Calu3 (cell line): ENCODE measurements around the gene RBM33. TPM values are rescaled to one million over a fixed set of nuclear protein-coding genes. Genes with fewer than 3 reads are reported as not detected.

Source experiments
- BruUV-seq: library from RNA; stranded (reverse); fragments of 400-500 nt; replicated peaks from 2 replicates; lab custom pipeline; 2021; lab: Mats Ljungman, UMichigan
- CTCF ChIA-PET: fragments of 300-600 bp; sonication (Branson Sonifier 250); formaldehyde crosslinking; loops from one replicate; lab custom pipeline; 2022; ENCODE audit warnings: antibody characterized with exemption; lab: Charles Lee
- DNase-seq: peaks from one replicate; pipeline ENCODE4 v3.0.0; 2022
- H3K27ac Mint-ChIP-seq: one replicate; pipeline ENCODE4 v1.8.0; 2022; ENCODE audit warnings: mixed read lengths; ENCODE audit not compliant: unreplicated experiment
- H3K27me3 Mint-ChIP-seq: one replicate; pipeline ENCODE4 v1.8.0; 2022; ENCODE audit warnings: mixed read lengths; ENCODE audit not compliant: unreplicated experiment
- H3K36me3 Mint-ChIP-seq: one replicate; pipeline ENCODE4 v1.8.0; 2022; ENCODE audit warnings: mild to moderate bottlenecking, moderate library complexity, mixed read lengths; ENCODE audit not compliant: insufficient read depth, unreplicated experiment
- H3K4me1 Mint-ChIP-seq: one replicate; pipeline ENCODE4 v1.8.0; 2022; ENCODE audit warnings: mild to moderate bottlenecking, low read depth, mixed read lengths; ENCODE audit not compliant: unreplicated experiment
- H3K4me3 Mint-ChIP-seq: one replicate; pipeline ENCODE4 v1.8.0; 2022; ENCODE audit warnings: mild to moderate bottlenecking, low read depth, moderate library complexity, mixed read lengths; ENCODE audit not compliant: unreplicated experiment
- H3K9me3 Mint-ChIP-seq: one replicate; pipeline ENCODE4 v1.8.0; 2022; ENCODE audit warnings: low read depth, mixed read lengths; ENCODE audit not compliant: unreplicated experiment
- intact Hi-C: fragments of 100-400 bp; cut with micrococcal nuclease; formaldehyde crosslinking; loops from one replicate; pipeline ENCODE4 v1.10.0; 2022; ENCODE audit not compliant: unreplicated experiment
- total RNA-seq: library from RNA; stranded (reverse); gene quantifications from 2 replicates; pipeline ENCODE4 v1.2.3, GENCODE V29; 2022
- TF ChIP-seq, protein P1 (sequence below): fragments of 200-600 bp; IDR thresholded peaks from one replicate; pipeline ENCODE4 v1.8.0; 2022; ENCODE audit warnings: antibody characterized with exemption; ENCODE audit not compliant: unreplicated experiment

The RBM33 gene
- total RNA-seq, 1 experiment from 2014 or later, result 82.9 TPM

DNA sequence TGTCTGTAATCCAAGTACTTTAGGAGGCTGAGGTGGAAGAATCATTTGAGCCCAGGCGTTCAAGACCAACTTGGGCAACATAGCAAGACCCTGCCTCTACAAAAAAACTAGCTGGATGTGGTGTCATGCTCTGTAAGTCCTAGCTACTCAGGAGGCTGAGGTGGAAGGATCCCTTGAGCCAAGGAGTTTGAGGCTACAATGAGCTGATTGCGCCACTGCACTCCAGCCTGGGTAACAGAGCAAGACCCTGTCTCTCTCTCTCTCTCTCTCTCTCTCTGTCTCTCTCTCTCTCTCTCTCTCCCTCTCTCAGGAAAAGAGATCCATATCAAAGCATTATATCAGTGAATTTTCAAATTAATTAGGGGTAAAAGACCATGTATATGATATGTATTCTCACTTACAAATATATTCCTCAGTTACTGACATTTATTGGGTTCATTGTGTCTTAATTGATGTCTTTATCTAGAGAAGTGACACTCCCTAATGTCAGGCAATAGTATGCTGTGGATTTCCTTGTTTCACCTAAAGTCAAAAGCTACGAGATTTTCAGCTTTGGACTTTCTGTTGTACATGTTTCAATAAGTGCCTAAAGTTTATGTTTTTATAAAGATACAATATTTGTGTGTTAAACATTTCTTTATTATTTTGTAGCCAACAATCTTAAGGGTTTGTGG lies 91.1 kb downstream of the RBM33 start:
- CTCF ChIA-PET, result interaction anchor here (0.7 kb wide), 1 partner anchor 1651 kb away, joined by 4 read pairs; no protein-coding TSS in a partner anchor
- TF ChIP-seq, protein P1, sequence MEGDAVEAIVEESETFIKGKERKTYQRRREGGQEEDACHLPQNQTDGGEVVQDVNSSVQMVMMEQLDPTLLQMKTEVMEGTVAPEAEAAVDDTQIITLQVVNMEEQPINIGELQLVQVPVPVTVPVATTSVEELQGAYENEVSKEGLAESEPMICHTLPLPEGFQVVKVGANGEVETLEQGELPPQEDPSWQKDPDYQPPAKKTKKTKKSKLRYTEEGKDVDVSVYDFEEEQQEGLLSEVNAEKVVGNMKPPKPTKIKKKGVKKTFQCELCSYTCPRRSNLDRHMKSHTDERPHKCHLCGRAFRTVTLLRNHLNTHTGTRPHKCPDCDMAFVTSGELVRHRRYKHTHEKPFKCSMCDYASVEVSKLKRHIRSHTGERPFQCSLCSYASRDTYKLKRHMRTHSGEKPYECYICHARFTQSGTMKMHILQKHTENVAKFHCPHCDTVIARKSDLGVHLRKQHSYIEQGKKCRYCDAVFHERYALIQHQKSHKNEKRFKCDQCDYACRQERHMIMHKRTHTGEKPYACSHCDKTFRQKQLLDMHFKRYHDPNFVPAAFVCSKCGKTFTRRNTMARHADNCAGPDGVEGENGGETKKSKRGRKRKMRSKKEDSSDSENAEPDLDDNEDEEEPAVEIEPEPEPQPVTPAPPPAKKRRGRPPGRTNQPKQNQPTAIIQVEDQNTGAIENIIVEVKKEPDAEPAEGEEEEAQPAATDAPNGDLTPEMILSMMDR, result no peak
- Mint-ChIP-seq H3K4me3 (no peak overlapping the region), H3K27me3 (no peaks in the 10 kb centered on the region), H3K4me1 (peaks cover 25% of the 10 kb centered on the region), H3K9me3 (no peaks in the 10 kb centered on the region), H3K27ac (no peak overlapping the region), H3K36me3 (peaks cover 35% of the 10 kb centered on the region)
- DNase-seq, result no peak
- intact Hi-C loops, result no loop called here
- BruUV-seq, result no TSS peak

DNA sequence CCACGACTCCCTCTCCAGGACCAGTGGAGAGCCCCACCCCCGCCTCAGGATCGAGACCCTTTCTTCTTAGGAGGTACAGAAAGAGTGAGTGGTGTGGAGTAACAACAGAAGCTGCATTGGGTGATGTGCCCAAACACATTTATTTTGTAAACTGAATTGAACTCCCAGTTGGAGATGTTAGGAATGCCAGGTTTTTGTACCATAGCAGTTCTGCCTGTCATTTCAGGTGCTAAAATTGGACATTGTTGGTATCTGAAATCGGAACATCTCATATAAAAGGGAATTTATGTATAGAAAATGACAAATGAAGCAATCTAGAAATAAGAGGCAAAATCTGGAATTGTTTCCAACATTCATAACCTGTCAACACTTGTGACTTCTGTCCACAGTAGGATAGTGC lies 93.1 kb downstream of the RBM33 start:
- H3K9me3 Mint-ChIP-seq, result no peaks in the 10 kb centered on the region
- no peaks in the 10 kb centered on the region for H3K27me3 Mint-ChIP-seq
- TF ChIP-seq, protein P1, result no peak
- intact Hi-C loops, result no loop called here
- H3K36me3 Mint-ChIP-seq, result peaks cover 37% of the 10 kb centered on the region
- CTCF ChIA-PET, result no interaction called here
- no TSS peak for BruUV-seq
- H3K4me3 Mint-ChIP-seq, result no peak overlapping the region
- peaks cover 12% of the 10 kb centered on the region for H3K4me1 Mint-ChIP-seq
- DNase-seq, result no peak
- no peak overlapping the region for H3K27ac Mint-ChIP-seq

GRCh38 chr7:155738104-155738503 lies 93.6 kb downstream of the RBM33 start:
- intact Hi-C loops, result loop anchor here (1.0 to 2.0 kb wide), 2 partner anchors 140 to 357 kb away; no protein-coding TSS in a partner anchor
- Mint-ChIP-seq H3K4me1 (peaks cover 12% of the 10 kb centered on the region), H3K4me3 (no peak overlapping the region), H3K9me3 (no peaks in the 10 kb centered on the region), H3K27ac (no peak overlapping the region), H3K27me3 (no peaks in the 10 kb centered on the region), H3K36me3 (peaks cover 42% of the 10 kb centered on the region)
- TF ChIP-seq, protein P1, result no peak
- CTCF ChIA-PET, result no interaction called here
- no peak for DNase-seq
- BruUV-seq, result no TSS peak

GRCh38 chr7:155738652-155739537 lies 94.4 kb downstream of the RBM33 start:
- H3K9me3 Mint-ChIP-seq, result no peaks in the 10 kb centered on the region
- peaks cover 47% of the 10 kb centered on the region for H3K36me3 Mint-ChIP-seq
- CTCF ChIA-PET, result no interaction called here
- no TSS peak for BruUV-seq
- H3K27ac Mint-ChIP-seq, result no peak overlapping the region
- H3K27me3 Mint-ChIP-seq, result no peaks in the 10 kb centered on the region
- TF ChIP-seq, protein P1, result peak; percentile 64
- no peak overlapping the region for H3K4me3 Mint-ChIP-seq
- peaks cover 12% of the 10 kb centered on the region for H3K4me1 Mint-ChIP-seq
- intact Hi-C loops, result loop anchor here (1.0 to 2.0 kb wide), 2 partner anchors 141 to 358 kb away; no protein-coding TSS in a partner anchor
- peak; percentile 77 for DNase-seq
